Cerebellar cortex (tissue), 1 donor: ENCODE results near the gene NEURL4.
"Not testable (repeated sequence)": the region's sequence is repeated elsewhere in the genome, so short reads cannot be mapped to it uniquely, and the experiment has no call there.

Experiments used
- DNase-seq: peaks from one replicate; pipeline ENCODE4 v3.0.0-alpha.2; 2015; ENCODE audit warnings: low spot score

Gene NEURL4

GRCh38 chr17:7328840-7329373 lies at the start of gene NEURL4:
Gene NEURL4 (minus strand): TSS chr17:7329335. CDS start chr17:7329312, 23 bp downstream.
- DNase-seq, result no peak

- no peak for DNase-seq
Observed at GRCh38 chr17:7374353-7374752, 45.2 kb upstream of the NEURL4 start.

DNA sequence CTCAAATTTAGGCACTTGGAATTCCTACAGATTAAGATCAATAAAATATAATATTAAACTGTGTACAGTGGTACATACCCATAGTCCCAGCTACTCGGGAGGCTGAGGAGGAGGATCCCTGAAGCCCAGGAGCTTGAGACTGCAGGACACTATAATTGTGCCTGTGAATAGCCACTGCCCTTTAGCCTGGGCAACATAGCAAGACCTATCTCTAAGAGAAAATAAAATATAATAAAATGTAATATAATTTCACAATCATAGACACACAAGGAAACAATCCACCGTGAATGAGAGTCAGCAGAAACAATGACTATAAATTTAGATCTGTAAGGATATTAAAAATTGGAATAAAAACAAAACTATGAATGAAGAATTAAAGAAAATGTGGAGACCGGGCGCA lies 41.7 kb upstream of the NEURL4 start:
- DNase-seq, result no peak

DNA sequence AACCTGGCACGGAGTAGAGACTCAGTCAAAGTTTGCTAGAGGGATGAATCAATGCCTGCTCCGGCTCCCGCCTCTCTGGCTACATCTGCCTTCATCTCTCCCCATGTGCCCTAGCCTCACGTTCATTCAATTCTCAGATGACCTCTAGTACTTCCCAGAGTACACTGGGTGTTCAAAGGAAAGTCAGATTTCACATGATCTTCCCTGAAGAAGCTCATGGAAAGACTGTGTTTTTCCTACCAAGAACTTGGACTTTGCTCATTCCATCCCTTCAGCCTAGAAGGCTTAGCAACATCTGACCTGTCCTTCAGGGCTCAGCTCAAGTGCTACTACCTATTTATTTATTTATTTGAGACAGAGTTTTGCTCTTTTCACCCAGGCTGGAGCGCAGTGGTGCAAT lies 40.7 kb upstream of the NEURL4 start:
- no peak for DNase-seq

DNA sequence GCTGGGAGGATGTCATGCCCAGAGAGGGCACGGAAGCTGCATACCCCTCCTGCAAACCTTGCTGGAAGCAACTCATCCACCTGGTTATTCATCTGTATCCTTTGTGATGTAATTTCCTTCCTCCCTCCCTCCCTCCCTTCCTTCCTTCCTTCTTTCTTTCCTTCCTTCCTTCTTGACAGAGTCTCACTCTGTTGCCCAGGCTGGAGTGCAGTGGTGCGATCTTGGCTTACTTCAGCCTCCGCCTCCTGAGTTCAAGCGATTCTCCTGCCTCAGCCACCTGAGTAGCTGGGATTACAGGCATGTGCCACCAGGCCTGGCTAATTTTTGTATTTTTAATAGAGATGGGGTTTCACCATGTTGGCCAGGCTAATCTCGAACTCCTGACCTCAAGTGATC lies 39.5 kb upstream of the NEURL4 start:
- not testable (repeated sequence) for DNase-seq

- no peak for DNase-seq
Observed at GRCh38 chr17:7367918-7368598, 38.9 kb upstream of the NEURL4 start.

- DNase-seq, result no peak
Observed at GRCh38 chr17:7367083-7367482, 37.9 kb upstream of the NEURL4 start.

GRCh38 chr17:7365963-7366362 lies 36.8 kb upstream of the NEURL4 start:
- DNase-seq, result not testable (repeated sequence)

DNA sequence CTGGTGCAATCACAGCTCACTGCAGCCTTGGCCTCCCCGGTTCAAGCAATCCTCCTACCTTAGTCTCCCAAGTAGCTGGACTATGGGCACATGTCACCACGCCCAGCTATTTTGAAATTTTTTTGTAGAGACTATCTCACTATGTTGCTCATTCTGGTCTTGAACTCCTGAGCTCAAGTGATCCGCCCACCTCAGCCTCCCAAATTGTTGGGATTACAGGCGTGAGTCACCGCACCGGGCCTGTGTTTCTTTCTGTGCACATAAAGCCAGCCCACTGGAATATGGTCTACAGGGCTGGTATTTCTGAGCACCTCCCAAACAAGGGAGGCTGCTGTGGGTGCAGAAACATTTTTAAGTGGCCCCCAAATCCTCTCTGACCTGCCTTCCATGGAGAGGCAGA lies 34.2 kb upstream of the NEURL4 start:
- no peak for DNase-seq

GRCh38 chr17:7361906-7362305 lies 32.8 kb upstream of the NEURL4 start:
- no peak for DNase-seq

- no peak for DNase-seq
Observed at GRCh38 chr17:7357381-7357780, 28.2 kb upstream of the NEURL4 start.

- no peak for DNase-seq
Observed at GRCh38 chr17:7356756-7357155, 27.6 kb upstream of the NEURL4 start.

DNA sequence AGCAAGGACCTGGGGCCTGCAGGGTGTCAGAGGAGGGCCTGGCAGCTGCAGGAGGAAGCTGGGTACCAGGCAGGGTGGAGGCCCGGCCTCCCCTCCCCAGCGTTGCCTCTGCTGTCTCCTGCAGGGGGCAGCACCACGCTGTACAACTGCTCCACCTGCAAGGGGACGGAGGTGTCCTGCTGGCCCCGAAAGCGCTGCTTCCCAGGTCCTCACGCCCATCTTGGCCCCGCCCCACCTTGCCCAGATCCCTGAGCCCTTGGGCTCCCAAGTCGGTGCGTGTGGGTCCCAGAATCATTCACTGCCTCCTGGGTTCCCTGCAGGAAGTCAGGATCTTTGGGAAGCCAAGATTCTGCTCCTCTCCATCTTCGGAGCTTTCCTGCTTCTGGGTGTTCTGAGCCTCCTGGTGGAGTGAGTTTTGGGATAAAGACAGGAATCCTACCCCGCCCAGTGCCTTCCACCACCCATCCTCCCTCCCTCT lies 27.0 kb upstream of the NEURL4 start:
- peak; percentile 85 for DNase-seq

GRCh38 chr17:7355573-7355972 lies 26.4 kb upstream of the NEURL4 start:
- no peak for DNase-seq

GRCh38 chr17:7355053-7355452 lies 25.9 kb upstream of the NEURL4 start, which contains the start of gene TMEM95:
Gene TMEM95 (plus strand): TSS chr17:7355156. CDS start chr17:7355205, 49 bp downstream.
- DNase-seq, result peak; percentile 33

GRCh38 chr17:7354262-7354843 lies 25.2 kb upstream of the NEURL4 start:
- DNase-seq, result peak; percentile 31

DNA sequence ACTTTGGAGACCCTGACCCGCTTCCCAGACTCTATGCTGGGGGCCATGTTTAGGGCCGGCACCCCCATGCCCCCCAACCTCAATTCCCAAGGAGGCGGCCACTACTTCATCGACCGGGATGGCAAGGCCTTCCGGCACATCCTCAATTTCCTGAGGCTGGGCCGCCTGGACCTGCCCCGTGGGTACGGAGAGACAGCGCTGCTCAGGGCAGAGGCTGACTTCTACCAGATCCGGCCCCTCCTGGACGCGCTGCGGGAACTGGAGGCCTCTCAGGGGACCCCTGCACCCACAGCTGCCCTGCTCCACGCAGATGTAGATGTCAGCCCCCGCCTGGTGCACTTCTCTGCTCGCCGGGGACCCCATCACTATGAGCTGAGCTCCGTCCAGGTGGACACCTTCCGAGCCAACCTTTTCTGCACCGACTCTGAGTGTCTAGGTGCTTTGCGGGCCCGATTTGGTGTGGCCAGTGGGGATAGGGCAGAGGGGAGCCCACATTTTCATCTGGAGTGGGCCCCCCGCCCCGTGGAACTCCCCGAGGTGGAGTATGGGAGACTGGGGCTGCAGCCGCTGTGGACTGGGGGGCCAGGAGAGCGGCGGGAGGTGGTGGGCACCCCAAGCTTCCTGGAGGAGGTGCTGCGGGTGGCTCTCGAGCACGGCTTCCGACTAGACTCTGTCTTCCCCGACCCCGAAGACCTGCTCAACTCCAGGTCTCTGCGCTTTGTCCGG lies 23.9 kb upstream of the NEURL4 start:
- no peak for DNase-seq

- DNase-seq, result no peak
Observed at GRCh38 chr17:7352503-7352889, 23.4 kb upstream of the NEURL4 start.

GRCh38 chr17:7351665-7352502 lies 22.7 kb upstream of the NEURL4 start, which contains the start of gene KCTD11:
Gene KCTD11 (plus strand): TSS chr17:7352162.
- peak; percentile 85 for DNase-seq

GRCh38 chr17:7348478-7349242 lies 19.5 kb upstream of the NEURL4 start:
- DNase-seq, result peak; percentile 53
